ENCODE results near the gene CEP70.
"Not testable (repeated sequence)": the region's sequence is repeated elsewhere in the genome, so short reads cannot be mapped to it uniquely, and the experiment has no call there.

- TF ChIP-seq EZH2 (IDR thresholded peaks at IDR 0.05; ENCODE audit: insufficient read depth, poor library complexity, severe bottlenecking); EZH2phosphoT487 (IDR thresholded peaks at IDR 0.05; ENCODE audit: insufficient read depth, low read depth): not testable (repeated sequence)
Measured at GRCh38 chr3:138486580-138486979, 107.5 kb downstream of the CEP70 start.

Data from GM23248 (cell line).